ENCODE measurements around the gene HTR3B.
"Not testable (repeated sequence)": the region's sequence is repeated elsewhere in the genome, so short reads cannot be mapped to it uniquely, and the experiment has no call there.

The HTR3B gene

GRCh38 chr11:113904379-113905101 is at the start of gene HTR3B:
TSS of gene HTR3B (plus strand) at chr11:113904796. CDS start at chr11:113904934, 138 bp downstream.
- no peak for DNase-seq

- no peak for DNase-seq
Measured at GRCh38 chr11:113855803-113856202, 48.8 kb upstream of the HTR3B start.

GRCh38 chr11:113856966-113857759 is 47.4 kb upstream of the HTR3B start:
- no peak for DNase-seq

- peak in 1 of 2 donors; percentile 38 for DNase-seq
Measured at GRCh38 chr11:113859665-113860064, 44.9 kb upstream of the HTR3B start.

GRCh38 chr11:113862435-113862834 is 42.2 kb upstream of the HTR3B start:
- no peak for DNase-seq

GRCh38 chr11:113864410-113864809 is 40.2 kb upstream of the HTR3B start:
- DNase-seq = no peak

GRCh38 chr11:113865873-113866272 is 38.7 kb upstream of the HTR3B start:
- no peak for DNase-seq

GRCh38 chr11:113867843-113868503 is 36.6 kb upstream of the HTR3B start:
- DNase-seq = peak in 1 of 2 donors; percentile 18

GRCh38 chr11:113871336-113871735 is 33.3 kb upstream of the HTR3B start:
- DNase-seq = no peak

- DNase-seq = no peak
Measured at GRCh38 chr11:113873236-113873626, 31.4 kb upstream of the HTR3B start.

GRCh38 chr11:113874096-113874495 is 30.5 kb upstream of the HTR3B start:
- no peak for DNase-seq

- no peak for DNase-seq
Measured at GRCh38 chr11:113874581-113875233, 29.9 kb upstream of the HTR3B start.

GRCh38 chr11:113875234-113876073 is 29.1 kb upstream of the HTR3B start, which contains the start of gene USP28:
TSS of gene USP28 (minus strand) at chr11:113875572. CDS start at chr11:113875501, 71 bp downstream.
- DNase-seq = peak; percentile 81 to 86

GRCh38 chr11:113876074-113876797 is 28.4 kb upstream of the HTR3B start:
- no peak for DNase-seq

- no peak for DNase-seq
Measured at GRCh38 chr11:113876798-113877669, 27.6 kb upstream of the HTR3B start.

- DNase-seq = no peak
Measured at GRCh38 chr11:113877670-113878055, 26.9 kb upstream of the HTR3B start.

- not testable (repeated sequence) for DNase-seq
Measured at GRCh38 chr11:113879446-113879845, 25.1 kb upstream of the HTR3B start.

GRCh38 chr11:113880971-113881370 is 23.6 kb upstream of the HTR3B start:
- DNase-seq = no peak

GRCh38 chr11:113881856-113882255 is 22.7 kb upstream of the HTR3B start:
- no peak for DNase-seq

- DNase-seq = no peak
Measured at GRCh38 chr11:113884361-113884836, 20.2 kb upstream of the HTR3B start.
